Fibroblast of skin of right biceps (primary cell): ENCODE results near the gene RUFY4.
"Not testable (repeated sequence)": the region's sequence is repeated elsewhere in the genome, so short reads cannot be mapped to it uniquely, and the experiment has no call there.

Source experiments
- DNase-seq: peaks from one replicate; pipeline ENCODE4 v3.0.0-alpha.2; 2013

RUFY4 gene

GRCh38 chr2:218031771-218032257 is 37.2 kb upstream of the RUFY4 start:
- DNase-seq = no peak

GRCh38 chr2:218032336-218033171 is 36.5 kb upstream of the RUFY4 start:
- DNase-seq = no peak

GRCh38 chr2:218033208-218033589 is 35.9 kb upstream of the RUFY4 start:
- DNase-seq = no peak

- no peak for DNase-seq
These were observed 35.2 kb upstream of the RUFY4 start for GRCh38 chr2:218033590-218034496.

GRCh38 chr2:218034497-218035213 is 34.4 kb upstream of the RUFY4 start:
- peak; percentile 81 for DNase-seq

- no peak for DNase-seq
These were observed 33.5 kb upstream of the RUFY4 start for GRCh38 chr2:218035463-218036100.

GRCh38 chr2:218036371-218036770 is 32.7 kb upstream of the RUFY4 start:
- no peak for DNase-seq

GRCh38 chr2:218039171-218039570 is 29.9 kb upstream of the RUFY4 start:
- peak; percentile 70 for DNase-seq

- no peak for DNase-seq
These were observed 28.2 kb upstream of the RUFY4 start for GRCh38 chr2:218040883-218041282.

GRCh38 chr2:218041302-218042168 is 27.5 kb upstream of the RUFY4 start:
- DNase-seq = no peak

- DNase-seq = no peak
These were observed 26.0 kb upstream of the RUFY4 start for GRCh38 chr2:218043100-218043499.

- no peak for DNase-seq
These were observed 25.3 kb upstream of the RUFY4 start for GRCh38 chr2:218043701-218044109.

- not testable (repeated sequence) for DNase-seq
These were observed 24.5 kb upstream of the RUFY4 start for GRCh38 chr2:218044599-218044998.

GRCh38 chr2:218046238-218046637 is 22.8 kb upstream of the RUFY4 start:
- DNase-seq = no peak

- DNase-seq = no peak
These were observed 21.4 kb upstream of the RUFY4 start for GRCh38 chr2:218047536-218048225.

GRCh38 chr2:218051903-218052302 is 17.1 kb upstream of the RUFY4 start:
- DNase-seq = no peak

GRCh38 chr2:218059289-218059688 is 9.8 kb upstream of the RUFY4 start:
- no peak for DNase-seq

- DNase-seq = no peak
These were observed 8.9 kb upstream of the RUFY4 start for GRCh38 chr2:218060118-218060517.

- no peak for DNase-seq
These were observed 7.9 kb upstream of the RUFY4 start for GRCh38 chr2:218060950-218061660.

- no peak for DNase-seq
These were observed 5.6 kb upstream of the RUFY4 start for GRCh38 chr2:218063486-218063885.
